GM18511 (cell line): ENCODE data around the gene C1orf226.
"Not testable (repeated sequence)": the region's sequence is repeated elsewhere in the genome, so short reads cannot be mapped to it uniquely, and the experiment has no call there.

Experiments used
- ATAC-seq: cut with Tn5 transposase; IDR thresholded peaks from one replicate; pipeline ENCODE4 v1.9.1; 2021; ENCODE audit warnings: mild to moderate bottlenecking, moderate library complexity; ENCODE audit not compliant: unreplicated experiment

The C1orf226 gene

DNA sequence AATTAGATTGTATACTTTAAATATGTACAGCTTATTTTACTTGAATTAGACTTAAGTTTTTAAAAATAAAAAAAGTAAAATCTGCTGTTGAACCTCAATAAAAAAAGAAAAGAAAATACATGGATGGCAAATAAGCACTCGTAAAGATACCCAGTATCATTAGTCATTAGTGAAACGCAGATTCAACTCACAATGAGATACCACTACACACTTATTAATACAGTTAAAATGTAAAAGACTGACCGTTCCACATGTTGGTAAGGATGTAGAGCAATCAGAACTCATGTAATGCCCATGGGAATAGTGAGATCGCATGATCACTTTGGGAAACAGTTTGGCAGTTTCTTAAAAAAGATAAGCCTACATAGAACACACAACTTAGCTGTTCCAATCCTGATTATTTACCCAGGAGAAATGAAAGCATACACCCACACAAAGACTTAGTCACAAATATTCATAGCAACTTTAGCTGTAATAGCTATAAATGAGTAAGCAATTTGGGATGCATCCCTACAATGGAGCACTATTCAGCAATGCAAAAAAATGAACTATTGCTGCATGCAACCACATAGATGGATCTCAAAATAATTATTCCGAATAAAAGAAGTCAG lies 23.1 kb downstream of the C1orf226 start:
- no peak for ATAC-seq

DNA sequence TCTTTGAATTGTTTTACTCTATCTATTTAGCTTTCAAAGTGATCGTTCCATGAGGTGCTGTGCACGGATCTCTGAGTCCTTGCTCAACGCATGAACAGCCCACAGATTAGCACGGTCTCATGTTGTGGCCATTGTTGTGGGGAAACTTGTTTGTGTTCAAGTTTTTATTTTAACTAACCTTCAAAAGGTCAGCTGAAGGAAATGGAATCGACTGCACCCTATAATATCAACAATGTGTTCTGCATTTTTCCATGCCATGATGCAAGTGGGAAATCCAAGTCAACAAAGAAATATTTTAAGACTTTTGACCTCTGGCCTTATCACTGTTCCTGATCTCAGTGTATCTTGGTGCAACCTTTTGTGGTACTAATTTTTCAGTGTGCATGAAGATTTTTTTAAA lies 24.3 kb downstream of the C1orf226 start:
- ATAC-seq, result no peak

DNA sequence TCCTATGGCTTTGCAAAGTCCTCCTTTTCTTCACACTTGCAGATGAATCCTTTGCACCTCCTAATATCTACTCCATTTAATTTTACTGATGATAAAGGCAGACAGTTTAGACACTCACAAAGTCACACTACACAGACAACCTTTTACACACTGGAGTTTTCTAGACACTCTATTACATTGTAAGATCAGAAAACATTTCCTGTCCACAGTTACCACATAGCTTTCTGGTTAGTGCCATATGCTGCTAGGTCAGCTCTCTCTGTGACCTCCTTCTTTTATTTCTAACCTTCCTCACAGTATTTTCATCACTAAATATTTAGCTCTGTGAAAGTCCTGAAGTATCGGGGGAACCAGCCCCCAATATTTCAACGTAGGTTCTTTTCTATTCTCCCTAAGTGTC lies 25.3 kb downstream of the C1orf226 start:
- ATAC-seq, result no peak

- no peak for ATAC-seq
These were observed 26.0 kb downstream of the C1orf226 start for GRCh38 chr1:162407539-162407938.

- no peak for ATAC-seq
These were observed 30.5 kb downstream of the C1orf226 start, which contains the start of gene SH2D1B for GRCh38 chr1:162412002-162412401. Gene SH2D1B, minus strand, starts transcription at chr1:162412136. Its CDS starts 120 bp downstream, at chr1:162412016.

DNA sequence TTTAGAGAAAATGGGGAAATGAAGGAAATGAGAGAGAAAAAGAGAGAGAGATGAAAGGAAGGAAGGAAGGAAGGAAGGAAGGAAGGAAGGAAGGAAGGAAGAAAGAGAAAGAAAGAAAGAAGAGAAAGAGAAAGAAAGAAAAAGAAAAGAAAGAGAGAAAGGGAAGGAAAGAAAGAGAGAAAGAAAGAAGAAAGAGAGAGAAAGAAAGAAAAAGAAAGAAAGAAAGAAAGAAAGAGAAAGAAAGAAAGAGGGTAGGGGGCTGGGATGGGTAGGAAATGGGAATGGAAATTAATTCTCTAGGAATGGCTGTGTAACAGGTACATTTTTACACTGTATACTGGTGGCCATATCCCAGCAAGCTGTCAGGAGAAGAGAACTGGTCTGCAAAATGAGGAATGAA lies 34.7 kb downstream of the C1orf226 start:
- ATAC-seq, result no peak

- ATAC-seq, result no peak
These were observed 35.4 kb downstream of the C1orf226 start for GRCh38 chr1:162416909-162417308.

DNA sequence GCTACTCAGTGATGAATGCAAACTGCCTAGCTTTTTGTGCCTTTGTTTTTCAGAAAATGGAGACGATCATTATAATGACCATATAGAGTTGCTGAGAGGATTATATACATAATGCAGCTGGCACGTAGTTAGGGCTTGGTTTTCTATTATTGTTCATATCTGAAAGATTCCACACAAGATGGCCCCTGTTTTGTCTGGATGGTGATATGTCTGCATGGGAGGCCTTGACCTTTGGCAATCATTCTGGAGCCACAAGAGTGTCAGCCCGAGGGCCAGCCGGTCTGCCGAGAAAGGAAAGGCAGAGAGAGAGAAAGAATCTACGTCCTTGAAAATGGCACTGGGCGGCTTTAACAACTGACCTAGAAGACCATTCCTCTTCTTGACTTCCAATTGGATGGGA lies 36.1 kb downstream of the C1orf226 start:
- no peak for ATAC-seq

DNA sequence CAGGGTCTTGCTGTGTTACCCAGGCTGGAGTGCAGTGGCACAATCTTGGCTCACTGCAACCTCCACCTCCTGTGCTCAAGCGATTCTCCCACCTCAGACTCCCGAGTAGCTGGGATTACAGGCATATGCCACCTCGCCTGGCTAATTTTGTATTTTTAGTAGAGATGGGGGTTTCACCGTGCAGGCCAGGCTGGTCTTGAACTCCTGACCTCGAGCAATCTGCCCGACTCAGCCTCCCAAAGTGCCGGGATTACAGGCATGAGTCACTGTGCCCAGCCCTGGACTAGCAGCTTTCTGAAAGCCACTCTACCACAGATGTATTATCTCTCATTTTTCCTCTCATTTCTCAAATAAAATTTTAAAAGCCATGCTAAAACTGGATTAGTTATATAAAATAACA lies 37.1 kb downstream of the C1orf226 start:
- not testable (repeated sequence) for ATAC-seq

- not testable (repeated sequence) for ATAC-seq
These were observed 38.0 kb downstream of the C1orf226 start for GRCh38 chr1:162419450-162419931.

DNA sequence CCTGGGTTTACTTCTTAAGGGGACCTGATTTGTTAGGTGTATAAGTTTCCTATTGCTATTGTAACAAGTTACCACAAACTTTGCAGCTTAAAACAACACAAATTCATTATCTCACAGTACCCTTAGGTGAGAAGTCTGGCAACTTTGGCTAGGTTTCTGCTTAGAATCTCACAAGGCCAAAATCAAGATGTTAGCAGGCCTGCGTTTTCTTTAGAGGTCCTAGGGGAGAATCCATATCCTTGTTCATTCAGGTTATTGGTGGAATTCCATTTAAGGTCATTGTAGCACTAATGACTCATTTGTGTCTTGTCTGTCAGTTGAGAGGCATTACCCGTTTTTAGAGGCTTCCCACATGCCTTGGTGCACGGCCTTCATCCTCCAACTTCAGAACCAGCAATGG lies 38.6 kb downstream of the C1orf226 start:
- ATAC-seq, result no peak

- ATAC-seq, result no peak
These were observed 40.0 kb downstream of the C1orf226 start for GRCh38 chr1:162421258-162422164.

DNA sequence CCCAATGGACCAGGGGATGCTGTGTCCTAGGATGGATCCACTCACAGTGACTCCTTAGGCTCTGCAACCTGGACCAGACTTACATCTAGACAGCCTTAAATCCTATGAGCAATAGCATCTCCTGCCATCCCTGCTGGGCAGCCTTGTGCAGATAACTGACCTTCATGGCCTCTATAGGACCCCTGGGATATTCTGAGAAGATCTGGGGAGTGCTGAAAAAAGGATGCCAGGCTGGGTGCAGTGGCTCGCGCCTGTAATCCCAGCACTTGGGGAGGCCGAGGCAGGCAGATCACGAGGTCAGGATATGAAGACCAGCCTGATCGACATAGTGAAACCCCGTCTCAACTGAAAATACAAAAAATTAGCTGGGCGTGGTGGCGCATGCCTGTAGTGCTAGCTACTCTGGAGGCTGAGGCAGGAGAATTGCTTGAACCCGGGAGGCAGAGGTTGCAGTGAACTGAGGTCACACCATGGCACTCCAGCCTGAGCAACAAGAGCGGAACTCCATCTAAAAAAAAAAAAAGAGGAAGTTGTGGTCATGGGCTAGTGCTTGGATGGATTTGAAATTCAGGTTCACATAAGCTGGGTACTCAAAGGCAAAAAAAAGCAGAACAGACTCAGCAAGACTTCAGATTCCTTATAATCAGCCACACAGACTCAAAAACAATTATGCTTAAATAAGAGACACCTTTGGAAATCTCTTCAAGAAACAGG lies 41.3 kb downstream of the C1orf226 start:
- ATAC-seq, result no peak

GRCh38 chr1:162430583-162430982 lies 49.1 kb downstream of the C1orf226 start:
- ATAC-seq, result no peak

GRCh38 chr1:162432977-162433713 lies 51.6 kb downstream of the C1orf226 start:
- not testable (repeated sequence) for ATAC-seq
